Measurements from ENCODE around the gene NMS.

The NMS gene

GRCh38 chr2:100485396-100485795, 15.1 kb downstream of the NMS start:
- DNase-seq (ENCODE audit: low spot score): no peak
- no peak for TF ChIP-seq CTCF (IDR thresholded peaks at IDR 0.05; ENCODE audit: extremely low read depth, missing control alignments)

GRCh38 chr2:100494712-100495111, 24.4 kb downstream of the NMS start:
- no peak for DNase-seq (ENCODE audit: low spot score)

GRCh38 chr2:100502782-100503181, 32.5 kb downstream of the NMS start:
- no peak for TF ChIP-seq CTCF (IDR thresholded peaks at IDR 0.05; ENCODE audit: extremely low read depth, missing control alignments)
- DNase-seq (ENCODE audit: low spot score): no peak

More at GRCh38 chr2:100494712-100495111, 24.4 kb downstream of the NMS start:
- no peak for TF ChIP-seq CTCF (IDR thresholded peaks at IDR 0.05; ENCODE audit: extremely low read depth, missing control alignments)

GRCh38 chr2:100504542-100504941, 34.3 kb downstream of the NMS start:
- DNase-seq (ENCODE audit: low spot score): no peak
- no peak for TF ChIP-seq CTCF (IDR thresholded peaks at IDR 0.05; ENCODE audit: extremely low read depth, missing control alignments)

- TF ChIP-seq CTCF (IDR thresholded peaks at IDR 0.05; ENCODE audit: extremely low read depth, missing control alignments): no peak
- no peak for DNase-seq (ENCODE audit: low spot score)
These were observed 38.8 kb downstream of the NMS start for GRCh38 chr2:100509066-100509465.

- no peak for DNase-seq (ENCODE audit: low spot score)
- no peak for TF ChIP-seq CTCF (IDR thresholded peaks at IDR 0.05; ENCODE audit: extremely low read depth, missing control alignments)
These were observed 43.4 kb downstream of the NMS start for GRCh38 chr2:100513650-100514049.

- DNase-seq (ENCODE audit: low spot score): no peak
- TF ChIP-seq CTCF (IDR thresholded peaks at IDR 0.05; ENCODE audit: extremely low read depth, missing control alignments): no peak
These were observed 47.3 kb downstream of the NMS start for GRCh38 chr2:100517556-100517955.
